ENCODE measurements around the gene GRP. TPM values are rescaled to one million over a fixed set of nuclear protein-coding genes. Genes with fewer than 3 reads are reported as not detected.

Gene GRP
- total RNA-seq, 4 donors from 2014 or later = not detected

DNA sequence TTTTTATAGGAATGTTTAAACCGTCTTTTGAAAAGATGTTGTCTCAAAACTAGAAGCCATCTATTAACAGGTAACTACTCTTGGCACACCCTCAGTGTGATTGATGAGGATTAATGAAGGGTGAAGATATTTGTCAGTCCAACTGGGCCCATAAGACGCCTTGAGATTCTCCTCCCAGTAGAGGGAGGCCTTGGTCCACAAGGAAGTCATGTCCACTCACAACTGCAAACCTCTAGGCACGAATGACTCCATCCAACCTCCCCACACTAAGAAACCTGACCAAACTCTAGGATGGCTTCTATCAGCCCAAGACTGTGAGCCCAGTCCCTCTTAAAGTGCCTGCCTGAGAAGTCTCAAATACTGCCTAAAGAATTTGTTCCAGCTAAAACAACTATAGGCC is 19.2 kb upstream of the GRP start:
- TF ChIP-seq, protein P1, sequence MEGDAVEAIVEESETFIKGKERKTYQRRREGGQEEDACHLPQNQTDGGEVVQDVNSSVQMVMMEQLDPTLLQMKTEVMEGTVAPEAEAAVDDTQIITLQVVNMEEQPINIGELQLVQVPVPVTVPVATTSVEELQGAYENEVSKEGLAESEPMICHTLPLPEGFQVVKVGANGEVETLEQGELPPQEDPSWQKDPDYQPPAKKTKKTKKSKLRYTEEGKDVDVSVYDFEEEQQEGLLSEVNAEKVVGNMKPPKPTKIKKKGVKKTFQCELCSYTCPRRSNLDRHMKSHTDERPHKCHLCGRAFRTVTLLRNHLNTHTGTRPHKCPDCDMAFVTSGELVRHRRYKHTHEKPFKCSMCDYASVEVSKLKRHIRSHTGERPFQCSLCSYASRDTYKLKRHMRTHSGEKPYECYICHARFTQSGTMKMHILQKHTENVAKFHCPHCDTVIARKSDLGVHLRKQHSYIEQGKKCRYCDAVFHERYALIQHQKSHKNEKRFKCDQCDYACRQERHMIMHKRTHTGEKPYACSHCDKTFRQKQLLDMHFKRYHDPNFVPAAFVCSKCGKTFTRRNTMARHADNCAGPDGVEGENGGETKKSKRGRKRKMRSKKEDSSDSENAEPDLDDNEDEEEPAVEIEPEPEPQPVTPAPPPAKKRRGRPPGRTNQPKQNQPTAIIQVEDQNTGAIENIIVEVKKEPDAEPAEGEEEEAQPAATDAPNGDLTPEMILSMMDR (IDR thresholded peaks at IDR 0.05) = no peak
- TF ChIP-seq POLR2A (IDR thresholded peaks at IDR 0.05) = no peak
- Histone ChIP-seq H3K27ac (no peak overlapping the region), H3K4me1 (no peaks in the 10 kb centered on the region), H3K27me3 (no peaks in the 10 kb centered on the region), H3K36me3 (no peaks in the 10 kb centered on the region), H3K9me3 (no peaks in the 10 kb centered on the region), H3K4me3 (no peak overlapping the region)
- no peak for DNase-seq

DNA sequence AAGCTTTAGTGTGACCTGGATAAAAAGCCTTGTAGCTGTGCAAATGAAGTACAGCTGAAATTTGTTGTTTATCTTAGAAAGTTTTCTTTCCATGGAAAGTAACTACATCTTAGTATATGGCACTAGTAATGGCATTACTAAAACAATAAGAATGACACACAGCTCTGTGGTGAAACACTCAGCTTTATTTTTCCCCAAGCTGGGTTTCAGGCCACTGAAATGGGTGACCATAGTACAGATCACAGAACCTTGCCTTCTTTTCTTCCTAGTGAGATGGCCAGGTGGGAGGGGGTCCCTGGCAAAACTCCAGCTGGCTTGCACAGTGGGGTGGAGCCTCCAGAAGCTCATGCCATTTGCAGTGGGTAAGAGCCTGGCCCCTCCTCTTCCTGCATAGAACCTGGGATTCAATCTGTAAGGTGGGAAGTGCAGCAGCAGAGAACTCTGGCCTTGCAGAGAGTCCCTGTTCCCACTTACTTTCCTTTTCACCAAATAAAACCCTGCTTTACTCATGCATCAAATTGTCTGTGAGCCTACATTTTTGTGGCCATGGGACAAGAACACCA is 17.6 kb upstream of the GRP start:
- TF ChIP-seq, protein P1 (IDR thresholded peaks at IDR 0.05) = no peak
- no peak for TF ChIP-seq POLR2A (IDR thresholded peaks at IDR 0.05)
- H3K4me3 ChIP-seq = no peak overlapping the region
- H3K9me3 ChIP-seq = no peaks in the 10 kb centered on the region
- H3K36me3 ChIP-seq = no peaks in the 10 kb centered on the region
- H3K27me3 ChIP-seq = no peaks in the 10 kb centered on the region
- H3K27ac ChIP-seq = no peak overlapping the region
- DNase-seq = no peak
- H3K4me1 ChIP-seq = no peaks in the 10 kb centered on the region

DNA sequence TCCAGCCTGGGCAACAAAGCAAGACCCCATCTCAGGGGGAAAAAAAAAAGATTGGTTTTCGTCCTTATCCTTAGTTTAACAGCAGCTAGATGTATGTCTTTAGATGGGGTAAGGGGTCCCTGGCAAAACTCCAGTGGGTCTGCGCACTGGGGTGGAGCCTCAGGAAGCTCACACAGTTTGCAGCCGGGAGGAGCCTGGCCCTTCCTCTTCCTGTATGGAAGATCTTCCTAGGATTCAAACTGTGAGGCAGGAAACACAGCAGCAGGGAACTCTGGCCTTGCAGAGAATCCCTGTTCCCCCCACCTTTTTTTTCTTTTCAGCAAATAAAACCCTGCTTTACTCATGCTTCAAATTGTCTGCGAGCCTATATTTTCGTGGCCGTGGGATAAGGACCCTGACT is 12.5 kb upstream of the GRP start:
- H3K36me3 ChIP-seq = no peaks in the 10 kb centered on the region
- H3K27ac ChIP-seq = no peak overlapping the region
- no peak for TF ChIP-seq POLR2A (IDR thresholded peaks at IDR 0.05)
- TF ChIP-seq, protein P1 (IDR thresholded peaks at IDR 0.05) = no peak
- H3K9me3 ChIP-seq = no peaks in the 10 kb centered on the region
- H3K4me3 ChIP-seq = no peak overlapping the region
- DNase-seq = no peak
- no peaks in the 10 kb centered on the region for H3K27me3 ChIP-seq
- no peaks in the 10 kb centered on the region for H3K4me1 ChIP-seq

DNA sequence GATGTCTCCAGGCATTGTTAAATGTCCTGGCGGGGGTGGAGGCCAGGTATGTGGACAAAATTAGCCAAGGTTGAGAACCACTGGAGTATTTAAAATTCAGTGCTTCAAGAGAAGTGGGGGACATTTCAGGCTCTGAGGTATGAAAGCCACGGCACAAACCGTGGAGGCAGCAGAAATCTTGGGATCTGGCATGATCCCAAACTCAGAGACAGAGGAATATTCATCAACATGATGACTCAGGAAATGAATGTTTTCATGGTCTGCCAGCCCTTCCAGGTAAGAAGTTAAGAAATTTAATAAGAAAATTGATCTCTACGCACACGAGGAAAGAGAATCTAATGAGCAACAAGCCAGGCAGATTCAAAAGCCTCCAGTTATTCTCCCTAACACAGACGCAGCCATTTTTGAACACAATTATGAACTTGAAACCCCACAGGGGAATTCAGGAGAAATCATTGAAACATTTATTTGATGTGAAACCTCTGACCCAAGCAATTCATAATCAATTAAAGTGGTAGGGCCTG is 11.3 kb upstream of the GRP start:
- TF ChIP-seq POLR2A (IDR thresholded peaks at IDR 0.05) = no peak
- TF ChIP-seq, protein P1 (IDR thresholded peaks at IDR 0.05) = no peak
- no peaks in the 10 kb centered on the region for H3K4me1 ChIP-seq
- H3K36me3 ChIP-seq = no peaks in the 10 kb centered on the region
- no peak for DNase-seq
- no peaks in the 10 kb centered on the region for H3K9me3 ChIP-seq
- no peaks in the 10 kb centered on the region for H3K27me3 ChIP-seq
- no peak overlapping the region for H3K27ac ChIP-seq
- H3K4me3 ChIP-seq = no peak overlapping the region

DNA sequence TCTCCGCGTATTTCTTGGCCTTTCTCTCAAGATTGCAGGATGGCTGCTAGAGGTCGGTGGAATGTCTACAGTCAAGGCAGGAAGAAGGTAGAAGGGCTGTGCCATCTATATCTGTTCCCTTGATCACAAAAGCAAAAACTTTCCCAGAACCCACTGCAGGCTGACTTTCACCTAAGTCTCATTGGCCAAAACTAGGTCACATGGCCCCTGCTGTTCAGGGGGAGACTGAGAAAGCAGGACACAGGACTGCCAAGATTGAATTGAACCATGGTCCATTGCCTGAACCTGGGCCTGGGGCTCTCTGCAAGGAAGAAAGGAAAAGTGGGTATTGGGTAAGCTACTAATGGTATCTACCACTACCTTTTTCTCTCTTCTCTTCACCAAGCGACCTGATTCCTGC is 9.7 kb upstream of the GRP start:
- Histone ChIP-seq H3K36me3 (no peaks in the 10 kb centered on the region), H3K4me1 (no peaks in the 10 kb centered on the region), H3K9me3 (no peaks in the 10 kb centered on the region), H3K27ac (no peak overlapping the region), H3K4me3 (no peak overlapping the region), H3K27me3 (no peaks in the 10 kb centered on the region)
- no peak for DNase-seq
- no peak for TF ChIP-seq POLR2A (IDR thresholded peaks at IDR 0.05)
- TF ChIP-seq, protein P1 (IDR thresholded peaks at IDR 0.05) = no peak

DNA sequence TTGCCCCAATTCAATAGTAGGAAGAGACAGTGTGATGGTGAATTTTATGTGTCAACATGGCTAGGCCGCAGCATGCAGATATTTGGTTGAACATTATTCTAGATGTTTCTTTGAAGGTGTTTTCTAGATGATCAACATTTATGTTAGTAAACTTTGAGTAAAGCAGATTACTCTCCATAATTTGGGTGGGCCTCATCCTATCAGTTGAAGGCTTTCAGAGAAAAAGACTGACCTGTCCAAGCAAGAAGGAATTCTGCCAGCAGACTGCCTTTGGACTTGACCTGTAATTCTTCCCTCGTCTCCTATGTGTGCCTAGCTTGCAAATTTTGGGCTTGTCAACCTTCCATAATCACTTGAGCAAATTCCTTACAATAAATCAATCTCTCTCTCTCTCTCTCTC is 8.3 kb upstream of the GRP start:
- no peak overlapping the region for H3K27ac ChIP-seq
- H3K27me3 ChIP-seq = no peaks in the 10 kb centered on the region
- DNase-seq = no peak
- no peaks in the 10 kb centered on the region for H3K9me3 ChIP-seq
- H3K4me3 ChIP-seq = no peak overlapping the region
- H3K36me3 ChIP-seq = no peaks in the 10 kb centered on the region
- H3K4me1 ChIP-seq = no peaks in the 10 kb centered on the region
- TF ChIP-seq, protein P1 (IDR thresholded peaks at IDR 0.05) = no peak
- no peak for TF ChIP-seq POLR2A (IDR thresholded peaks at IDR 0.05)
